Stimulated activated CD8-positive, alpha-beta memory T cell treated with anti-CD3 and anti-CD28 coated beads, Interleukin-4, amount 100 ng/mL, for 4 hours (primary cell): ENCODE results near the gene PPP3R1.
A peak's percentile ranks its signal among the peaks of the same experiment; 100 is the strongest.

Experiments used
- DNase-seq, 2 donors: peaks; one replicate each; pipeline ENCODE4 v3.0.0-alpha.2; 2020; ENCODE audit warnings: low read depth in 2 of 2, low spot score in 1 of 2

The PPP3R1 gene, protein sequence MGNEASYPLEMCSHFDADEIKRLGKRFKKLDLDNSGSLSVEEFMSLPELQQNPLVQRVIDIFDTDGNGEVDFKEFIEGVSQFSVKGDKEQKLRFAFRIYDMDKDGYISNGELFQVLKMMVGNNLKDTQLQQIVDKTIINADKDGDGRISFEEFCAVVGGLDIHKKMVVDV

DNA sequence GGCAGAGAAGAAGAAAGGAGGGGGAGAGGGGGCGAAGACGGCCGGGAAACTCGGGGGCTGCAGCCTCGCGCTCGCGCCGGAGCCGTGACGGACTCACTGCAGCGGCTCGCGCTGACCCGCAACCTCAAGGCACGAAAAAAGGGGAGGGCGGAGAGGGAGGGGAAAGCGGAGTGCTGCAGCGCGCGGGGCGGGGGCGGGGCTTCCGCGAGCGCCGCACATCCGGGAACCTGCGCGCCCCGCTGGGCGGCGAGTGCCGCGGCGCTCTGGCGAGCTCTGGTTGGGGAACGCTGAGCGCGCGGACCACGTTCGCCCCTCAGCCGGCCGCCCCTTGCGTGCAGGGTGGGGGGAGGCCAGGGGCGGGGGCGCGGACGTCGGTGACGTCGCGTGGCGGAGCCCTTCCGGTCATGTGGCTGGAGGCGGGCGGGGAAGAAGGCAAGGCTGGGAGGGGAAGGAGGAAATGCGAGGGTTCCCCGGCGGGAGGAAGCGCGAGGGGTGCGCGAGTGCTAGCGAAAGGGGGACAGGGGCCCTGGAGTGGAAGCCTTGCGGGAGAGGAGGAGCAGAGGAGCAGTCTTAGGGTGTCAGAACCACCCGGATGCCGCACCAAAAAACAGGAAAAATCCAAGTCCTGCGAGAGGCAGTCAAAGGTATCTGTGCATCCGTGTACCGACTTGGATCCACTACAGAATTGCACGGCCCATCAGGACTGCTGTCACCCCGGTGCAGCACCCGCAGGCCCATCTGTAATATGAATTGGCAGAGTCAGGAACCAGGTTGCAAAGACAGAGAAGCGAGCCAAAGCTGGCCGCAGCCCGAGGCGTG lies at the start of gene PPP3R1:
TSS of gene PPP3R1 (minus strand) at position 133 of the 819 bp plus-strand sequence. CDS start 405 bp downstream, outside the sequence.
- peak; percentile 83 to 91 for DNase-seq

DNA sequence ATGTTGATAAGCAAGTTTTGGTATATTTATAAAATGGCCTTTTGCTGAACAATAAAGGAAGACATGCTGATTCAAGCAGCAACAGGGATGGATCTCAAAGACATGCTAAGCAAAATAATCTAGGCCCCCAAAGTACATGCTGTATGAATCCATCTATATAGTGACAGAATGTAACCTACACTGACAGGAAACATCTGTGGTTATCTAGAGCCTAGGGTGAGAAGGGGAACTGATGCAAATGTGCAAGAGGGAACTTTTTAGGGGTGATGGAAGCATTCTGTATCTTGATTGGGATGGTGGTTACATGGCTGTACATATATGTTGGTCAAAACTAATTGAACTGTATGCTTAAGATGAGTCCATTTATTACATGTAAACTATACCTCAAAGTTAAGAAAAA lies 43.2 kb upstream of the PPP3R1 start:
- DNase-seq = no peak

DNA sequence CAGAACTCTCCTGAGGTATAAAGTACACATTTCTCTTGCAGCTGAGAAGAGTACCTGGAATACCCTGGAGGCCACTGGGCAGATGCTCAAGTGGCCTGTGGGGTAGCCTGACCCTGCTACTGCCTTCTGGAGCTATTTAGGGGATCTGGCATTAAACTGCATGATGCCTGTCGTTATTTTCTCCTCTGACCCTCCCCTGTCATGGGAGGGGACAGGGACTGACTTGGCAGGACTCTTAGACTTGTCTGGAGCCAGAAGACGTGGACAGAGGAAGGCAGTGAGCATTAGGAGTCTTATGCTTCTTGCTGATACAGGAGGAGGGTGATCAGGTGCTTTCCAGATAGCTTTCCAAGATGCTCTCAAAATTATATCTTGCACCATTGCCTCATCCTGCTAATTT lies 42.6 kb upstream of the PPP3R1 start:
- no peak for DNase-seq

DNA sequence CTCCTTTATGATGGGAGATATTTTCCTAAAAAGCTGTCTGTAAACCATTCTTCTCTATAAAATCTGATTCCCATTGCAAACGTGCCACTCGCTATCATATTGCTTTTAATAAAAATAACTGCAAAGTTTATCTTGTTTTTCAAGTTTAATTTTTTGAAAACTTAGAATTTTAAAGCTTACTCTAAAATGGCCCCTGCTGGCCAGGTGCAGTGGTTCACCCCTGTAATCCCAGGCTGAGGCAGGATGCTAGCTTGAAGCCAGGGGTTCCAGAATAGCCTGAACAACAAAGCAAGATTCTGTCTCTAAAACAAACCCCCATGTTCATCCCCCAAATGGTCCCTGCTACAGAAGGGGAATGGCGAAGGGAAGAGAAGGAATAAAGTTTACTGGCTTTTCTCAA lies 41.9 kb upstream of the PPP3R1 start:
- no peak for DNase-seq

DNA sequence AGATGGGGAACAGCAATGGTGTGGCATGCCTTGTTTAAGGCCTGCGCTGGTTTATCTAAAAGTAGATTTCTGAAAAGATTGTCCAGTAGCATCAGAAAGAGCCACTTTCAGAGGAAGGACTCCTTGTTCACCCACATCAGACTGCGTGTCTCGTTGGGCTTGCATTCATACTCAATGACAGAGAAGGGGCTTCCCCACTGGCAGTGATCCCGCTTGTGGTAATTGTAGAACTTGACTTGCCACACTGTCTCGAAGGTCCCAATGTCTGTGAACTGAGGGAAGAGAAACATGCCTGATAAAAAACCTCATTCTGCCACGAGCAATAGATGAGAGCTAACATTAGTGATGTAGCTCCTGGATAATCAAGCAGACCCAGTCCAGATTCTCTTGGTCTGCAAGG lies 41.4 kb upstream of the PPP3R1 start:
- DNase-seq = no peak

DNA sequence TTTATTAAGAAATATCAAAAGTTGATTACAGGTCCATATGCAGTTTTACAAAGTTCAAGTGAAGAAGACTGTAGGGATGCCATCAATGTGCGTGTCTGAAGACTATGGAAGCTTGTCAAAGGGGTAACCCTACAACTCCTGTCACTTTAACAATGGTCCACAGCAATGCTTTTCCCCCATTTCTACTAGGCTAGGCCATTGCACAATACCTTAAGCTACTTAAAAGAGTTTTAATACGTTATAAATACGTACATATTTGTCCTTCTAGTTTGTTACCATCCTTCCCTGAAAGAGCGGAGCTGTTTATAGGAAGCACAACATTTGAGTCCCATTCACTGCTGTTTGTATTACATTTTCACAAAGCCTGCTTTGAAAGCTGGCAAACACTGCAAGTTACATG lies 40.7 kb upstream of the PPP3R1 start:
- no peak for DNase-seq

DNA sequence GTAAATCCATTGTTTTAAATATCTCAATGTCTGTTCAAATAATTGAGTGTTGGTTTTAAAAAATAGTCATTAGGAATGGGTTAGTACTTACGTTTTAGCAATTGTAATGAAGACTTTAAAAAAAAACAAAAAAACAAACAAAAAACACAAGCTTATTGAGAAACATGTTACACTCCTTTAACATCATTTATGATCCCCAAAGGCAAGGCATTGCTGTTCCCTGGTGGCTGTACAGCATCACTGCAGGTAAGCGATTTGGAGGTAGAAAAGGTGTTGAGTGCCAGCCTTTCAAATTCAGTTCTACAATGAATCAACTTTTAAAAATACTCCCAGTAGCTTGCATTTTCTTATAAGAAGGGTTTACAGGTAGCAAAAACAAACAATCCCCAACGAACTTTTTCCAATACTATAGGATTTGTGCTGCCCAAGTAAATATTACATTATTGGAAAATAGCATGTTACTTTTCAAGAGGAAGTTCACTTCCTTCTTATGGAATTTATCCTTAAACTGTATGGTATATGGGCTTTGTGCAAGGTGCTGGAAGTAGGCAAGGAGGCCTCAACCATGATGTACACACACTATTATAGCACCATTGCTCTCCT lies 39.9 kb upstream of the PPP3R1 start:
- no peak for DNase-seq

DNA sequence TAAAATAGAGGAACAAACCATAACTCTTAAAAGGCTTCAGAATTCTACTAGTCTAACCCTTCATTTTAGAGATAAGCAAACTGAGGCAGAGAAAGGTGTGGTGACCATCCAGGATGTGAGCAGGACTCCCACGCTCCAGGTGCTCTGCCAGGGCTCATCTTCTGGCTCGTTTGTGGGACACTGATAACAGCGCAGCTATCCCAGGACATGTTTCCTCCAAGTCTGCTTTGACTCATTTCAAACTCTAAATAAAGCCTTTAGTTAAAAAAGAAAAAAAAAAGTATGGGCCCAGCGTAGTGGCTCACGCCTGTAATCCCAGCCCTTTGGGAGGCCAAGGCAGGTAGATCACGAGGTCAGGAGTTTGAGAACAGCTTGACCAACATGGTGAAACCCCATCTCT lies 39.0 kb upstream of the PPP3R1 start:
- no peak for DNase-seq

DNA sequence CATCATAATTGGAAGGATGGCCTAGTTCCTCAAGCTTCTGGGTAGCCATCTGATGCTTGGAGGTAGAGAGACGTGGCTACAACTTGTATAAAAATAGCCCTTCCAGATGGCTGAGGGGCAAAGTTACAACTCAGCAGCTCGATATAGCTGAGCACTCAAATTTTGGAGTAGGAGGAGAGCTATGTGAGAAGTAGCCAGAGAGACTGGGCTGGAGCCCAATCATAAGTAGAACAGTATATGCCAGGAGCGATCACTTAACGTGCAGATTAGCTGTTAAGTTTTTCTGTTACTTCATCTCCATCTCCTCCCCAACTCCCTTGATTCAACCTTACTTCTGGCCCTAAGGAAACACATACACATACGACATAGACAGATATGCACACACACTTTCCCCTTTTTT lies 38.6 kb upstream of the PPP3R1 start:
- no peak for DNase-seq

DNA sequence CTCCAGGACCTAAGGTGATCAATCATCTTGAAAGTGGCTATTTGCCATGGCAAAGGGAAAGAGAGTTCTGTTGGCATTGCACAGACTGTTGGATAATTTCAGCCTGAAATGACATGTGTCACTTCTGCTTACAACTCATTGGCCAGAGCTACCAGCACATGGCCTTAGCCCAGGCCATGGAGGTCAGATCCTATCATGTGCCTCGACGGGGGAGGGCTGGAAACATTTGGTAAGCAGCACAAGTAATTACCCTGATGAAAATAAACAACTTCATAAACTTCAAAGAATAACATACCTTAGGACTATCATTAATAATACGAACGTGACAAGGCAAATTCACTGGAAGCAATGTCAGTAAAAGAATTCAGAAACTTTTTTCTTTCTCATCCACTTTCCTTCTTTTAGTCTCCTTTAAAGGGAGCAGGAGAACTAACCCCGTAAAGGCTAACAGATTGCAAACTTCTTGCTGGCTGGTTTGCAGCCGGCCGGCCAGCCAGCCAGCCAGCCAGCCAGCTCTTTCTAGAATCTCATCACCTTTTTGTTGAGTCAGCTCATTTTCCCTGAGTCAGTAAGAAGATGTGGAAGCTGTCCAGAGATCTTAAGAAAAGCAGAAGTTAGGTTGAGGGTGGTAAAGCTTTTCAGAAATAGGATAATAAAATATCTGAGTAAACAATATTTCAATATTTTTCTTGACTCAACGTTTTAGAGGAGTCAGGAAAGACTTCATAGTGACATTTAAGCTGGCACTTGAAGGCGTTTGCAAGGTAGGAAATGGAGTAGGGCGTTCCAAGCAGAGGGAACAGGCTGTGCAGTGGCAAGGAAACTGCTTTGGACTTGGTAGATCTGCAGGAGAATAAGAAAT lies 35.5 kb upstream of the PPP3R1 start:
- no peak for DNase-seq

DNA sequence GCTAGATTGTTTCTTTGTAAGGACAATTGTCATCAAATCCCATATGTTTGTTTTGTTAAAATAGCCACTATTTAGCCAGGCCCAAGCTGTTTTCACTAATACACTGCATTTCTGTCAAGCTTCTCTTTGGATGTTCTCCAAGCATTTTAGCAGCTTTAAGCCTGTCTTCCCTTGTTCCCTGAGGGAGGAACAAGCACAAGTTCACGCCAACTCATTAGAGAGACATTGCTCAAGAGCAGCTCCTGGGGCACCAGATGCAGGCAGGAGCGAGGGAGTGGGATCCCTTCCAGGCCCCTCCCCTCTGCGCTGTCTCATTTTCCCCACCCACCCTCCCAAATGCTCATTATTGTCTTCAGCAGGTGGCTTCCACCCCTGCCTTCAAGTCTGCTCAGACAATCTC lies 32.6 kb upstream of the PPP3R1 start:
- no peak for DNase-seq

DNA sequence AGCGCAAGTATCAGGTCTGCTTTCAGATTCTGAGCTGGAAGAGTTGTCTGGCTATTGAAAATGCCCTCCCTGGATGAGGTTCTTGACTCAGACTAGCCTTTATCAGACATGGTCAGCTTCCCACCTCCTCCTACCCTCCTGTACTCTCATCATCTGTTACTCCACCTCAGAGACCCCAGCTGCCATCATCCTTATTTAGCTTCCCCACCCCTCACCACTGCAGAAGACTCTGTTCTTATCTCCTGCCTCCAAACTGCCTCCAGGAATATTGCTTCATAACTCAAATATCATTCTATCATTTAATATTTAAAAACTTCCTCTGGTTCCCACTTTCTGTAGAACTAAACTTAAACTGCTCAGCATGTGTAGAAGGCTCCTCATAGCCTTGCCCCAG lies 31.1 kb upstream of the PPP3R1 start:
- DNase-seq = no peak

DNA sequence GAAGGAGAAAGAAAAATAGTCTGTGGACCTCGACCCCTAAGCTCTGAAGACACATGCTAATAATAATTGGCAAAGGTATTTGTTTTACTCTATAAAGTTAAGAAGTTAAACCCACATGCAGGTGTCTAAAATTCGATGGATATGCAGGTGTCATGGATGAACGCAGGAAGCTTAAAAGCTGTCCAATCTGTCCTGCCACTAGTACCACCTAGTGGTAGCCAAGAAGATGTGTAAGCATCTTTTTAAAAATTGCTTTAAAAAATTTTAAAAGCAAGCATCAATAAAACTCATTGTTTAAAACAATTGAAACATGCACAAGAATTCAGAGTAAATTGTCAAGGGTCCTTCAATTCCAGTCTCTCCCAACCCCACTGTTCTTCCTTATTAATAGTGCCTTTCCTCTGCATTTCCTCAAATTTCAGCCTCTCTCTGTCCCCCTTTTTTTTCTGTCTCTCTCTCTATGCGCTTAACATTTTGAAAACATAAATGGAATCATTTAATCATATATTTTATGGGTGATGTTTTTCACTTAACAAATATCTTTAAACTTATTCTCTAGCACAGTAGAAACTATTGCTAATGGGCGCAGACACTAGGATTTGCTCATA lies 30.6 kb upstream of the PPP3R1 start:
- no peak for DNase-seq

DNA sequence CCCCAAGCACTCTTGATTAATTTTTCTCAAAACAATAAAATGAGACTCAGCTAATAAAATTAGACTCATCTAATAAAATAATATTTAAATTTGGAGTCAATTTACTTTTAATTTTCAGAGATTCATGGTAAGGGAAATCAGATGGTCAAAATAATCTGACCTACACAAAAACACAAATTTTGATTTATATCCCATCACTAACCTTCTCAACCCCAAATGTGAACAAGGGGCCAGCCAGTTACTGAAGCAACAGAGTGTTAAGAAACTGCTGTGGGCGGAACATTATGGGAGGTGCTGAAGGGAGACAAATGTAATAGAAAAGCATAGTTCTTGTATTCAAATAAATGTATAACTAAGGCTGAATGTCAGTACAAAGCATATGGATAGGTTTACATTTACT lies 28.5 kb upstream of the PPP3R1 start:
- DNase-seq = no peak

DNA sequence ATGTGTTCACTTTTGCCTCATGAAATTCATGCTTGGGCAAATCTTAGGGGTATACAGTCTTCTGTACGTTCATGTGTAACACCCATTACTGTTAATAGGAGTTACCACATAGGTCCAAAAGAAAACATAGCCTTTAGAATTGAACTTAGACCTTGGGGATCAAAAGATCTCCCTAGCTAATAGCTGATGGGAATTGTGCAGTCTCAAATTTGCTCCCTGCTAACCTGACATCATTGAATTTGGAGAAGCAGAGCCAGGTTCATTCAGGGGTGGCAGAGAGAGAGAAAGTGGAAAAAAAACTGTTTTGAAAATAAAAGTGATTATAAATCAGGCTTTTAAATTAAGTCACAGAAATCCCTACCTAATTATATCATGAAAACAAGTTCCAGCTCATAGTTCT lies 28.0 kb upstream of the PPP3R1 start:
- no peak for DNase-seq

DNA sequence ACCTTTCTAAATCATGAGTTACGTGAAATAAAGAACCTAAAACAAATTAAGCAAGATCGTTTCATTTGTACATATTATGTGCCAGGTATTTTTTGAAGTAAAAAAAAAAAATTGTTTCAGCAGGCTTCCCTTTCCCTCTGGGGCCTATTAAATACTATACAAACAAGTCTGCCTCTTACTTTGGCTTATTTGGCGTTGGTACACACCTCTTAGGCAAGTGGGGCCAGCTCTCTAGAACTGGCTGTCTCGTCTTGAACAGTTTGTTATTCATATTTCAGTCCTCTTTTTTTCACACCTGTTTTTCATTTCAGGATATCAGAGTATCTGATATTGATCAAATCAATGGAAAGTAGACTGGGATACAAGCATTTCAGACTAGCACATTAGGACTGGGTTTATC lies 27.4 kb upstream of the PPP3R1 start:
- DNase-seq = no peak

DNA sequence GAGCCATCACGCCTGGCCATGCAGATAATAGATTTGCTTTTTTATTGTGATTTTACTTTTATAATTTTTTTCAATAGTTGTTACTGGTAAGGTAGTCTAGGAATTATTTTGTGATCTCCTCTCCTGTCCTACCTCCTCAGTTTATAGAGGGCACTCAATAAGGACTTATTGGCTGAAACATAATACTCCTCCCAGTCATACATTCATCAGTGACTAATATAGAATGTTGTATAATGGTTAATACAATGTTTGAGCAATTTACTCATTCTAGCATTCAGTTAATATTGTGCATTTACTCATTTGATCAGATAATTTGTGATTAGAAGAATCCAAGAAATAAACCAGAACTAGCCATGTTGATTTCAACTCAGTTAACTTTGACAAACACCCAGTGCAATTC lies 25.8 kb upstream of the PPP3R1 start:
- DNase-seq = no peak

DNA sequence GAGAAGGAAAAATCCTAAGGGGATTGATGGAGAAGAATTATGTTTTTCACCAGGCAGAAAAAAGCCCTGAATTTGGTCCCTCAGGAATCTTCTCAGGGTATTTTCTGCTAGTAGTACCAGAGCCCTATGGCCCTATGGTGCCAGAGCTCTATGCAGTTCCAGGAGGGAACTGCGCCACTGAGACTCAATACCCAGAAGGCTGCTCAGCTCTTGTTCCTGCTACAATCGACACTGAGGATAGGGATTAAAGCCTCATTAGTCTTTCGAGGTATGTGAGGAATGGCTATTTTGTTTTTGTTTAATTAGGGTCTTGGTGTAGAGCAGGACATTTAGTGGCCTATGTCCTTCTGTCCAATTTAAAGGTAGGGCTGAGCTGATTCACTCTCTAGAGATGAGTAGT lies 21.7 kb upstream of the PPP3R1 start:
- no peak for DNase-seq

DNA sequence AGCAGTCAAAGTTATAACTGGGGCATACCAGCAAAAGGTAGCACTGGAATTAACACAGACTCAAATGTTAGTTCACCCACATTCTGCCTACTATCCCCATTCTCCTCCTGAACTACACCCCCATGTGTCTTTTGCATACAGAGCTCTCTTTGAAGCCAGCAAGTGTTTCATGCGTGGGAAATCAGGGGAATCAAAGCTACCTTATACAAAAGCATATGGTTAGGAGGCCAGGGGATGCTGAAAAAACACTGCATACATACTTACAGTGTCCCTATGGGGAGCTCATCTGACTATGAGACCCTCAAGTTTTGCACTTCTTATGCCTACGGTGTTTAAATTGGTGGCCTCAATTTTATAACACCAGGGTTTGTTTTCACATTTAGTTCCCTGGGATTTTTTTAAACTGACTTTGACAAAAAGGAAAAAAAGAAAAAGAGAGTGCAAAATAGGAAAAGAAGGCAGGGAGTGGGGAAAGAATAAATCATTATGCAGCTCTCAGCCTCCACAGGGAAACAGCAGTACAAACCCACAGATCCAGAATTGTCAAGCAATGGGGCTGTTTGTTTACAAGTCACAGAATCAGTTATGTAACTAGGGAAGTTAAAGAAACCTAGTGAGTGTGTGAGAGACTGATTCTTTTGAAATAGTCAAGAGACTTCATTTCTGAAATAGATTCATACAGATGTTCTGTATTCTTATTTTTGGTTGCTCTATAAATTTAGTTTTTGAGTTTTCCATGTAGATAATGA lies 20.1 kb upstream of the PPP3R1 start:
- no peak for DNase-seq

DNA sequence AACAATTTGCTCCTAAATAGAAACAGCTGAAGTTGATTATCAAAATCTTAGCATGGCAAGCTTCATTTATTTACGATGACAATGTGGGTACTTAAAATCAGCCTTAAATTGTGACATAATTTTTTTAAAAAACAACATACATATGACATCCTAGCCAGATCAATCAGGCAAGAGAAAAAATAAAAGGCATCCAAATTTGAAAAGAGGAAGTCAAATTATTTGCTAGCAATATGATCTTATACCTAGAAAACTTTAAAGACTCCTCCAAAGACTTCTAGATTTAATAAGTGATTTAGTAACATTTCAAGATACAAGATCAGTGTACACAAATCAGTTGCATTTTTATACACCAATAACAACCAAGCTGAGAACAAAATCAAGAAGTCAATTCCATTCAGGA lies 14.3 kb upstream of the PPP3R1 start:
- no peak for DNase-seq

DNA sequence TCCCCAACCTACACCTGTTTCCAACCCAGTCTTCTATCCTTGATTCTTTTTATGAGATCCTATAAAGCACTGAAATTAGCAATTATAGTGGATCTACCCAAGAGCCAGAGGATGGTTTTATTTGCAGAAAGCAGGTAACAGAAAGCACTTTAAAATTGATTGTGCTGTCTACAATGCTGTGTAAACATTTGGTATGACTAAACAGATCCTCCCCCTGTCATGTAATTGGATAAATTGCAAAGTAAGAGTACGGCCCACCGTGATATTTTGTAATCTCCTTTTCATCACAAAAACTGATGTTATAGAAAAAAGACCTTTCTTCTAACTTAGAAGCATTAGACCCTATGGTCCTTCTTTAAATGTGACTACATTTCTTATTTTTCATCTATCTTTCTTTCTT lies 11.3 kb upstream of the PPP3R1 start:
- DNase-seq = no peak
